Fibroblast of gingiva (primary cell): ENCODE data around the gene POLR3K.

Experiments
- DNase-seq: peaks from one replicate; pipeline ENCODE4 v3.0.0-alpha.2; 2011; ENCODE audit warnings: low read depth

Gene POLR3K

DNA sequence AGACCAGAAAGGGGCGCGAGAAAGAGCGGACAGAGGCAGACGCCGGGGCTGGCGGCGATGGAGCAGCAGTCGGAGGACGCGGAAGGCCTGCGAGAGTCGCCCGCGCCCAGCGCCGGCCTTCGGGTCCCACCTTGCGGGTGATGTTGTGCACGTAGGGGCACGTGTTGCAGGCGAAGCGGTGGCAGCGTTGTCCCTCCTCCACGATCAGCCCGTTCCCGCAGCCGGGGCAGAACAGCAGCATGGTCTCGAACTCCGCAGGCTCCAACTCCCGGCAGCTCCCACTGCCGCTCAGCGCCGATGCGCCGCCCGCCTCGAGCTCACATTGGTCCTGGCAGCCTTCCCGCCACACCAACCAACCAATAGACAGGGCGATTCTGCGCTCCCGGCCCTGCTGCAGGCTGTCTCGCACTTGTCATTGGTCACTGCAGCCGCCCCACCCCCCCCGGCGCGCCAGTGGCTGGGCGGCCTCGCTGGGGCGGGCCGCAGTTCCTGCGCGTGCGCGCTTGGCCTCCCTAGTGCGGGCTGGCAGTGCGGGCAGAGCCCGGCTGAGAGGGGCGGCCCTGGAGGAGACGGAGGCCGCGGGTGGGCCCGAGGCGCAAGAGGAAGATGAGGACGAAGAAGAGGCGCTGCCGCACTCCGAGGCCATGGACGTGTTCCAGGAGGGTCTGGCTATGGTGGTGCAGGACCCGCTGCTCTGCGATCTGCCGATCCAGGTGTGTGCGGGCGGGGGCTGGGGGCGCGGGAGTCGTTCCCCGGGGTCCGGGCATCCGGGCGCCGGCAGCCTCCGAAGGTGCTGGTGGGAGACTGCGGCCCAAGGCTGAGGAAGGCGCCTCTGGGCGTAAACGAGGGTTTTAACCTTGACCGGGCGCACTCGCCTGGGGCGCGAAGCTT lies at the start of gene POLR3K, which contains the start of gene SNRNP25:
TSS of gene POLR3K (minus strand) at position 263 of the 891 bp plus-strand sequence. CDS start at position 241, 22 bp downstream.
TSS of gene SNRNP25 (plus strand) at position 483 of the 891 bp plus-strand sequence. CDS start at position 672, 189 bp downstream.
- peak; percentile 98 for DNase-seq

DNA sequence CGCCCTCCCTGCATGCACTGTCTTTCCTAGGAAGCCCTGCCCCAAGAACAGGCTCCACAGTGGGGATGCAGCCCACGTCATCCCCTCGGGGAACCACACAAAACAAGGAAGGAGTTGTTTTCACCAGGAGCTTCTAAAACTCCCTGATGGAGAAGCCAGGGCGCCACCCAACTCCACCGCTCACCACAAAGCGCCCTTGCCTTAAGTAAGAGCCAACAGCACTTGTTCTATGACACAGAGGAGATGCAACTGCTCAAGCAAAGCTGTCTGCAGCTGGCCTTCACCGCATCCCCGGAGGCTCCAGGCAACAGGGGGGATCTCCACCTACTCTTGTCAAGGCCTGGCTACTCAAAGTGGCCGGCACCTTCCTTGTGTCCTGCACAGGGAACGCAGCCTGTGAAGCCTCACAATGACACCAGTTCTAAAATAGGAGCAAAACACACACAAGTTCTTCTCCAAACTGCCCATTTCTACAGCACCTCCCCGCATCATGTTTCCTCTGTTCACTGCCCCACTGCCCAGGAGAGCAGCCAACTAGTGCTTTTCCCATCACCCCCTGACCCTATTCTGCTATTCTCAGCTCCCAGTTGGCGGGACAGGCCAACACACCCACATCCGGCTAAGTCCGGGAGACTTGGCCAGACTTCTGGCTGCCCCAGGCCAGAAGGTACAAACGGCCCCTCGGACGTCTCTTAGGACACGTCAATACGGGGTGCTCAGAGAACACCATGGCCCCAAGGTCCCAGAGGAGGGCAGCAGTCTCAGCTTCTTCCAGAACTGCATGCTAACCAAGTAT lies 48.9 kb upstream of the POLR3K start:
- DNase-seq, result peak; percentile 49

DNA sequence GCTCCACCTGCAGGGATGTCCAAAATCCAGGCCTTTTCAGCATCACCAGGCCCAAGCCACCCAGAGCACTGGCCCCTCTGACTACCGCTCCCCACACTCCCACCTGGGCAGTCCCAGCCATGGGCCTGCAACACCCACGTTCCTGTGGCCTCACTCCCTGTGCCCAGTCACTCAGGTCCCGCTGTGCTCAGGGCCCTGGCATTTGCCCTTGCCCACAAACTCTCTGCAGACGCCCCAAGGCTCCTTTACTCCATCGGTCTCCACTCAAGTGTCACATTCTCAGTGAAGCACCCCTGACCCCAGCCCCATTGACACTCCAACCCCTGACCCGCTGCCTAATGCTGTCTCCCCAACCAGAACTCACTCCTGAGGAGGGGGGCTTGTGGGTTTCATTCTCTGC lies 48.2 kb upstream of the POLR3K start:
- DNase-seq, result no peak

DNA sequence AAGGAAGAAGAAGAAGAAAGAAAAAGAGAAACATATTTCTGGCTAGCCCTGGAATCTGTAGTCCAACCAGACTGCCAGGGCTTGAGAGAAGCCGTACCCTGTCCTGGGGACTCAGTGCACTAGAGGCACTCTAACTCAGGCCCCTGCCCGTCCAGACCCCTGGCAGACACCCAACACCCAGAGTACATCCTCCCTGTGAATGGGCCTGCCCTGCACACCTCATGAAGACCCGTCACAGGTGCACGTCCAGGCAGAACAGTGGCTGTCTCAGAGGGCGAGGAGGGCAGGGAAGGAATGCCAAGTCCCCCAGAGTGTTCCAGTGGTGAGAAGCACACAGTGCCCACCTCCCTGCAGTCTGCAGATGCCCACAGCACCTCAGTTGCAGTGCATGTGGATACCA lies 47.6 kb upstream of the POLR3K start:
- DNase-seq, result no peak

DNA sequence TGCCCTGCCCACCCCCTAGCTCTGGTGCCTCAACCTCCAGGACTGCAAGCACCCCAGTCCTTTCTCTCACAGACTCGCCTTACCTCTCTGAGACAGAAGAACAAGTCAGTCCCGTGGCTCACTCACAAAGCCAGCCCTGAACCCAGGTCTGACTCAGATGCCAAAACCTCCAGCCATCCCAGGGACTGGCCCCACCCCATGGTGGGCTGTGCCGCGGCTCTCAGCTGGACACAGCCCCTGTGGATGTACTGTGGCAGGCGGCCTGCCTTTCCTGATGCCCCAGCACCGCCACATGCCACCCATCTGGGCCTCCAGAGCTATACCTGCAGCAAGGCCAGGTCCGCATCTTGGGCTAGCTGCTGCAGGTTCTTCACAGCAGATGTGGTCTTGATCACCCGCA lies 44.4 kb upstream of the POLR3K start:
- DNase-seq, result no peak

DNA sequence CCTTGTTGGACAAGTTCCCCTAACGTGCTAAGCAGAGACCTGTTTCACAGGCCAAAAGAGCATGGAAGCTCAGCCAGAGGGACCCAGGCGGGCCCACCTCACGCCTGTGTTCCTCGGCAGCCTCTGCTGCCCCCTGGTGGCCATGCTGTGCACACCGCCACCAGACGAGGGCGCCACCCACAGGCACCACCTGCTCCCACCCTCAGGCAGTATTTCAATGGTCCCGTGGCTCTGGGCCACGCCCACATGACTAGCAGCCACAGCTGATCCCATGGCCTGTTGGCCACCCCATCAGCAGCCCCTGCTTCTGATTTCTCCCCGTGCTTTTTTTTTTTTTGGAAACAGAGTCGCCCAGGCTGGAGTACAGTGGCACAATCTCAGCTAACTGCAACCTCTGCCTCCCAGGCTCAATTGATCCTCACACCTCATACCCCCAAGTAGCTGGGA lies 43.5 kb upstream of the POLR3K start:
- peak; percentile 78 for DNase-seq

DNA sequence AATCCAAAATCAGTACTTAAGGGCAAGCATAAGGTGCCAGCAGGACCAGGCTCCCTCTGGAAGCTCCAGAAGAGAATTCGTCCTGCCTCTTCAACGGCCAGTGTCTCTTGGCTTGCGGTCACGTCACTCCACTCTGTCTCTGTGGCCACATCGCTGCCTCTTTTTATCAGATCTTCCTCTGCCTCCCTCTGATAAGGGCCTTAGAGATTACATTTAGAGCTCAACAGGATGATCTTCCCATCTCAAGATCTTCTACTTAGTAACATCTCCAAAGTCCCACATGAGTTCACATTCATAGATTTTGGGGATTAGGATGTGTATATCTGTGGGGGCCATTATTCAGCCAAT lies 41.5 kb upstream of the POLR3K start:
- DNase-seq, result no peak

DNA sequence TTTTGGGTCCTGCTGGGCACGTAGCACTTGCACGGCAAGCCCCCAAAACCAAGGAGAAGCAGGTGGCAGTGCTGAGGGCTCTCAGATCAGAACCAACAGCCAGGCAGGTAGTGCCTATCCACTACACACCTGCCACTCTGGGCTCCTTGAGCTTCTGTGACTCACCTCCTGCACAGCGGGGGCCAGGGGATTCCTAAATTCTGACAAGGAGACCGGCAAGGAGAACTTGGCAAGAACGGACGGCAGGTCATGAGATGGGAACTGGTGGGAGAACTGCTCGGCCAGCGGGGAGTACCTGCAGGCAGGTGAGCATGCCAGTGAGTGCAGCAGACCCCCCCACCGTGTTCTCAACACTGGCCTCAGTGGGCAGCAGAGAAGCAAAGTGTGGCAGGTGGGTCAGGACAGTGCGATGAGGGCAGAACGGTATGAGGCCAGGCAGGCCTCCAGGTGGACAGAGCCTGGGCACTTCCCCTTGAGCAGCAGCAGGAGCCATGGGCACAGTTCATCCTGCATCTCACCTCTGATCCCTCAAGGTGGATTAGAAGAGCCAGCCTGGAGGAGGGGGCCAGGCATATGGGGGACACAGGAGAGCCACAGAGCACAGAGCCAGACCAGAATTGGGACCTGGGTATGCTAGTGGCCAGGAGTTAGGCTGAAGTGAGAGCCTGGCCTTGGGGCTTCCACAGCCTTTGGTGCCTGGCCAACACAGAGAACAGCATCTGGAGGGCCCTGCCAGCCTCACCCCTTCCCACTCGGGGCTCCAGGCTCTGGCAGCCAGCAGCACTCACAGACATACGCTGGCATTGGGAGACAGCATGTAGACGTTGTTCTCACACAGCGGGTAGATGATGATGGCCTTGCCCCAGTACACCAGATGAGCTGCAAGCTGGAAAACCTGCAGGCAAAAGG lies 39.3 kb upstream of the POLR3K start:
- no peak for DNase-seq

DNA sequence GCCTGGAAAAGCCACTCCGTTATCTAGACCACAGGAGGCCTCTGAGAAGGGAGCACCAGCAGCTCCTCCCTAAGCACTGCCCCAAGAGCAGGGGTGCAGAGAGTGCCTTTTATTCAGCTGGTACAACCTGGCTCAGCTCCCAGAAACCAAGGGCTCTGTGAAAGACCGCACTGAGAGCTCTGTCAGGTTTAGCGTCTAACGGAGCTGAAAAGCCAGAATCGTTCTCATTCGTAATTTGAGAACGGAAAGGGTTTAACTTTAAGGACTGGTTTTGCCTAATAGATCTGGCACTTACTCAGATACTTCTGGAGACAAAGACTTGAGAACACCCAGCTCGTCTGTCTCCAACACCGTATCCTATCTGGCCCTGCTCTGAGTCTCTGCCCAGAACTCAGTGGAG lies 38.1 kb upstream of the POLR3K start:
- peak; percentile 77 for DNase-seq

DNA sequence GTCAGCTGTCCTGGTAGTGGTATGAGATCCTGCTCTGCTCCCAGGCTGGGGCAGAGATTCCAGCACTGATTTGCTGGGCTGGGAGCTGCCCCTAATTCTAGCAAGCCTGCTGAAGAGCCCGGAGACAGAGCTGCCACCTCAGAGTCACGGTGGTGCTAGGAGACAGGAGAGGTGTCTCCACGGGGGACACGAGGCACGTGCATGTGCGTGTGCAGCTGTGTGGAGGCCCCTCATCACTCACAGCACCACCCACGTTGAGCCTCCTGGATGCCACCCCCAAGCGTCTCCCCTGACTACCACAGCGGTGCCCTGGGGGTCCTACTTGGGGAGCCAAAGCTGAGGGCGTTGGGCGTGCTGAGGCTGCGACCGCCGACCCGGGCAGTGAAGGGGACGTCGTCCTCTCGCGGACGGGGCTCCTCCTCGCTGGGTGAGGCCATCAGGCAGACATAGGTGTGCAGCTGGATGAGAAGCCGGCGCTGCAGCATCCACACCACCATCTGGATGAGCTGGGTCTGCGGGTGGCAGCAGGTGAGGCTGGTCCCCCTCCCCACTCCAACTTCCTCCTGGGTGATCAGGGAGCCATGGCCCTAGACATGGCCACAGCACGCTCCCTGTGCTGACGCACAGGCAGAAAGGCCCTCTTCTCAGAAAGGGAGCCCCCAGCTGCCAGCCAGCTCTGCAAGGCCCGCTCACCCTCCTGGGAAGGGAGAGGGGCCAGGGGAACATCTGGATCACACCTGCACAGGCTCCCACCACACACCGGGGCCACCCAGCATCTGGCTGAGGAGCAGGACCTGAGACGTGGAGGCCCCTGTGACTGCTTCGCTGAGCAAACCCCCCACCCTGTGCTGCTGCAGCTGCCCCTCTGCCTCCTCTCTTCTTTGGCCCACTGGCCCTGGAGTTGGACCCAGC lies 36.2 kb upstream of the POLR3K start:
- no peak for DNase-seq

DNA sequence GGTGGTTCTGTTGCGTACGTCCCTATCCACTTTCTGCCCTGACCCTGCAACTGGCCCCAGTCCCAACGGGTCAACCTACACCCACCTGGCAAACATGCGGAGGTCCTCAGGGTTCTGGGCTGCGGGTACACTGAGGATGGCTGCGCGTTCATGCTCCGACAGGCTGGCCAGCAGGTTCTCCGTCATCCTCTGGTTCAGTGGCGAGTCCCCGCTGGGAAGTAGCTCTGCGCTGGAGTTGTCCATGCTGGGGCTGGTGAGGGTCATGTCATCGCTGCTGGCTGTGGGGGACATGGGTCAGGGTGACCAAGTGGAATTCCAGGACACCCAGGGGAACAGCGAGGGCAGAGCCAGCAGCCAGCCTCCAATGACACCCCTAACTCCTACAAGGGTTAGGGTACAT lies 35.2 kb upstream of the POLR3K start:
- DNase-seq, result no peak

DNA sequence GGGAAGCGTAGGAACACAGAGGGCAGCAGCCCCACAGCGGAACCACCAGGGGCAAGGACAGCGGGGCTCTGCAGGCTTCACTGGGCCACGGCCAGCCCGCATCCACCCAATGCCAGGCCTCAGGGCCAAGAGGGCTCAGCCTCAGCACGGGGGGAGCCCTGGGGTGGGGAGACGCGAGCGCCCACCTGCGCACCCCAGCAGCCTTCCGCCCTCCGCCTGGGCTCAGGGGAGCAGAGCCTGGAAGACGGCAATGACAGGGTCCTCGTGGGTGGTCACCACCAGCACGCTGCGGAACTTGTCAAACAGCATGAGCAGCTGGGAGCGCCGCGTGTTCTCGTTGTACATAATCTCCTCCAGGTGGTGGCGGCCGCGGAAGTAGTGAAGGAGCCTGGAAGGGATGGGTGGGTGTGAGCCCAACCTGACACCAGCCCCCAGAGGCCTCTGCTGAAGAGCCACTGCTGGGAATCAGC lies 33.1 kb upstream of the POLR3K start:
- no peak for DNase-seq

DNA sequence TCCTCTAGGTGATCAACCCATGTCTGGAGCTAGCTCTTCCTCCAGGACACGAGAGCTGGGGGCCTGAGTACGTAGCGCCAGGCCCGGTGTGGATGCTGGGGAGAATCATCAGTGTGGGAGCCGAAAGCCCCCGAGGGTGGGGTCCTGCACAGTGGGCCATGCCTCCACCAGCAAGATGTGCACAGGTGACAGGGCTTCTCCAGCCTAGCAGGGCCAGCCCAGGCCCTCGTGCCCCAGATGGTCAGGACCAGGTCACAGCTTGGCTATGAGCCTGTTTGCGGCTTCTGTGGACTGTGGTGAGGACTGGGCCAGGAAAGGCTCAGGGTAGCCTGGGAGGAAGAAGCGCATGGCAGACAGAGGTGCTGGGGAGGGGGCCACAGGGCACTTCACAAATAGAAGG lies 32.5 kb upstream of the POLR3K start:
- no peak for DNase-seq

DNA sequence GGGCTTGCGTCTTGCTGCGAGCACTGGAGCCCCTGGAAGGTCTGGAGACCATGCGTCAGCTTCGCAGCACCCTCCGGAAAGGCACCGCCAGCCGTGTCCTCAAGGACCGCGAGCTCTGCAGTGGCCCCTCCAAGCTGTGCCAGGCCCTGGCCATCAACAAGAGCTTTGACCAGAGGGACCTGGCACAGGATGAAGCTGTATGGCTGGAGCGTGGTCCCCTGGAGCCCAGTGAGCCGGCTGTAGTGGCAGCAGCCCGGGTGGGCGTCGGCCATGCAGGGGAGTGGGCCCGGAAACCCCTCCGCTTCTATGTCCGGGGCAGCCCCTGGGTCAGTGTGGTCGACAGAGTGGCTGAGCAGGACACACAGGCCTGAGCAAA lies 32.0 kb upstream of the POLR3K start:
- DNase-seq, result no peak

DNA sequence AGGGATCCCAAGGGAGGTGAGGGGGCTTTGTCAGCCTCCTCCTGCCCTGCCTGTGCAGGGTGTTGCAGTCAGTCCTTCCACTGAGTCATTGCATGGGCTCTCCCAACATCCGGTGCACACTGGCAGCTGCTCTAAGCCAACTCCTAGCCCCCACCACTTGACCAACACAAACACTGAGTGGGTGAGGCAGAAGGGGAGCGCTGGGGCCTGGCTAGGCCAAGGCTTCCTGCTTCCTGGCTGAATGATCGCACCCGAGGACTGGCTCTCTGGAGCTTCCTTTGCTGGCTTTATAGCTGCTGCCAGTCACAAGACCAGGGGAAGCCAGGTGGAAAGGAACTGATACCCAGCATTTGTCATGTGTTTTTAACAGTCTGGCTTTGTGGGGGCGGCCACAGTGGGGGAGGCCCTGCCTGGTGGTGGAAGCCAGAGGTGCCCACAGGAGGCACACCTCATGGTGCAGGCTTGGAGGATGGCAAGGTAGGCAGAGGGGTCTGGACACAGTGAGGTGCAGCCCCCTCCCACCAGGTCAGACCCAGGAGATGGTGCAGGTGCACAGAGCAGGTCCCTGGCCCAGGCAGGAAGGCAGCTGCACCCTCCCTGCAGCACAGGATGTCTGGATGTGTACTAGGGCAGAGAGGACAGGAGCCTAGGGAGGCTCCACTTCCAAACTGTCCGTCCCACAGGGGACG lies 31.5 kb upstream of the POLR3K start:
- DNase-seq, result peak; percentile 90

DNA sequence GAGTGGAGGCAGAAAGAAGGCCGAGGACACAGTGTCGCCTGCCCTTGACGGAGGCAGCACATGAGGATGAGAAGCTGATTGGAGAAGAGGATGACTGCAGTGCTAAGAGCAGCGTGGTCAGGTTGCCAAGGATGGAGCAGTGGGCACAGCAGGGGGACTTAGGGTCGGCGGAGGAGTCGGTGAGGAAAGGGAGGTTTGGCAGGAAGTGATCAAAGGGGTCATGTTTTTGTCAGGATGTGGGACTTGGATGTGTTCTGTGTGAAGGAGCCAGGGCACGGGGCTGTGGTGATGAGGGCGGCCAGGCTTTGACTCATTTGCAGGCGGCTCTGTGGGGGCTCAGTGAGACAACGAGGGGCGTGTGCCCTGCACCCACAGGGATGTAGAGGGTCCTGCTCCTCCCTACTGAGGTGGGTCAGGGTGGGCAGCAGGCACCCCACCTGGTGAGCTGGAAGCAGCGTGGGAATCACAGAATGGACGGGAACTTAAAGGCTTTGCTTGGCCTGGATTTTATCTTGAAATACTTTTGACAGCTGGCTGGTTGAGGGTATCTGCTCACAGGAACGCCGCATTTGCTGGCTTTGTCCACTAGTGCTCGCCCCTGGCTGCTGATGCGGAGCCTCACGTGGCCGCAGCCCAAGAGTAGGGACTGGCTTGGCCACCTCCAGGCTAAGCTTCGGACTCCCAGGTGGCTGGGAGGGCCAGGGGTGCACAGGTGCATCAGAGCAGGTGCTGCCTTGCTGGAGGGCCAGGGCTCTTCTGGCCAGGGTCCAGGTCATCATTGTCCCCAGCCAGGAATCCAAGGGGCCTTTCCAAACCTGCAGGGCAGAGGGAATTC lies 30.6 kb upstream of the POLR3K start:
- DNase-seq, result no peak

DNA sequence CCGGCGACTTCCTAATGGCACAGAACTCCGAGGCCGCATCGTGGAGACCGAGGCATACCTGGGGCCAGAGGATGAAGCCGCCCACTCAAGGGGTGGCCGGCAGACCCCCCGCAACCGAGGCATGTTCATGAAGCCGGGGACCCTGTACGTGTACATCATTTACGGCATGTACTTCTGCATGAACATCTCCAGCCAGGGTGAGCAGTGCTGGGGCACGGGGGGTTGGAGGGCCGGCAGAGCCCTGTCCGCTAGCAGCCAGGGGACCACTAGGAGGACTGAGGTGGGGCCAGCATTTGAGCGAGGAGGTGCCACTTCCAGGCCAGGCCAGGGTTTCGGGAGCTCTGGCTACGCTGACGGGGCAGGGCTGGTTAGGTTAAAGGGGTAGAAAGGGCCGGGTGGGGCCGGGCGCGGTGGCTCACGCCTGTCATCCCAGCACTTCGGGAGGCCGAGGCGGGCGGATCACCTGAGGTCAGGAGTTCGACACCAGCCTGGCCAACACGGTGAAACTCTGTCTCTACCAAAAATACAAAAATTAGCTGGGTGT lies 29.7 kb upstream of the POLR3K start:
- no peak for DNase-seq

DNA sequence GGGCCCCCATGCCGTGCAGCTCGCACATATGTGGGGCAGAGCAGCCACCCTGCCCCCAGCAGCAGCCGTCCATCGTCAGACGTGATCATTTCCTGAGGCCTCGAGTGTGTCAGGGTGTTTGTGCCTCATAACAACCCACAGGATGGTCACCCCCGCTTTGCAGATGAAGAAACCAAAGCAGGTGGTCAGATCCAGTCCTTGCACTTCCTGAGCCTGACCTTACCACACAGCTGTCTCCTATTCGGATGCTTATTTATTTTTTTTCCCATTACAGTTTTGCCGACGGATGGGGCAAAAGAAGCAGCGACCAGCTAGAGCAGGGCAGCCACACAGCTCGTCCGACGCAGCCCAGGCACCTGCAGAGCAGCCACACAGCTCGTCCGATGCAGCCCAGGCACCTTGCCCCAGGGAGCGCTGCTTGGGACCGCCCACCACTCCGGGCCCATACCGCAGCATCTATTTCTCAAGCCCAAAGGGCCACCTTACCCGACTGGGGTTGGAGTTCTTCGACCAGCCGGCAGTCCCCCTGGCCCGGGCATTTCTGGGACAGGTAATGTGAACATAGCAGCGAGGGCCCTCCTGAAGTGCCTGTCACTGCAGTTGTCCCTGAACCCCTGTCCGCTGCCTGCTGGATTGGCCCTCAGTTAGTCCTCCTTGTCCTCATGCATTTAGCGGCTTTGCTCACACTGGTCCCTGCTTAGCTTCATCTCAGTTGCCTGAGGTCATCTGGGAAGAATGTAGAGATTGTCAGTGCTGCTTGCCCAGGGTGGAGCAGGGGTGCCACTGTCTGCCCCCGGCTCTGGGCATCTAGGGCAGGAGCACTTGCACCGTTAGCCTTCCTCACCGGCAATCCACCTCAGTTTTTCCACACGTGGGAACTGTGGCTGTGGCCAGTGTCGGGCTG lies 26.0 kb upstream of the POLR3K start:
- no peak for DNase-seq
